Naive thymus-derived CD8-positive, alpha-beta T cell (primary cell): Measurements from ENCODE around the gene CTPS2. TPM values are rescaled to one million over a fixed set of nuclear protein-coding genes. Genes with fewer than 3 reads are reported as not detected.
A peak's percentile ranks its signal among the peaks of the same experiment; 100 is the strongest.

Experiments used
- ATAC-seq, 2 donors: fragments of 150-1000 bp; cut with Tn5 transposase in 1 of 2; sonication (Bioruptor Pico), chemical (Tn5 transposase) in 1 of 2; 1 replicate in 1 of 2; 2 replicates in 1 of 2; pipeline ENCODE4 v1.10.0; 2021; ENCODE audit warnings: mild to moderate bottlenecking in 2 of 2, moderate library complexity in 2 of 2
- POLR2A ChIA-PET: fragments of 350-600 bp; sonication (Branson Sonifier 250); formaldehyde crosslinking; loops from one replicate; lab custom pipeline; 2021; ENCODE audit warnings: antibody characterized with exemption; lab: Charles Lee
- DNase-seq, 10 donors: peaks; one replicate each; pipeline versions ENCODE4 v3.0.0 to v3.0.0-alpha.2; 2020 to 2022
- H3K27ac Mint-ChIP-seq, 10 donors: one replicate each; pipeline ENCODE4 v1.8.0; 2020 to 2022; ENCODE audit warnings: mild to moderate bottlenecking in 10 of 10, mixed read lengths in 10 of 10, moderate library complexity in 4 of 10, inconsistent platforms in 1 of 10
- H3K27me3 Mint-ChIP-seq, 5 donors: one replicate each; pipeline ENCODE4 v1.8.0; 2021 to 2022; ENCODE audit warnings: mixed read lengths in 5 of 5
- H3K36me3 Mint-ChIP-seq, 3 donors: one replicate each; pipeline ENCODE4 v1.8.0; 2020 to 2022; ENCODE audit warnings: mixed read lengths in 3 of 3, mild to moderate bottlenecking in 2 of 3, inconsistent platforms in 1 of 3
- H3K4me1 Mint-ChIP-seq, 4 donors: one replicate each; pipeline ENCODE4 v1.8.0; 2021 to 2022; ENCODE audit warnings: mixed read lengths in 4 of 4
- H3K4me3 Mint-ChIP-seq, 10 donors: one replicate each; pipeline ENCODE4 v1.8.0; 2020 to 2022; ENCODE audit warnings: mild to moderate bottlenecking in 10 of 10, mixed read lengths in 10 of 10, moderate library complexity in 6 of 10, inconsistent platforms in 1 of 10
- H3K9me3 Mint-ChIP-seq, 9 donors: one replicate each; pipeline ENCODE4 v1.8.0; 2020 to 2022; ENCODE audit warnings: mixed read lengths in 9 of 9, mild to moderate bottlenecking in 3 of 9, inconsistent platforms in 1 of 9, moderate library complexity in 1 of 9
- polyA plus RNA-seq, 3 donors: library from polyadenylated mRNA; unstranded; fragments of 300-500 nt; fragmentation: Illumina TruSeq; gene quantifications; one replicate each; pipeline ENCODE4 v1.2.3, GENCODE V29; 2021
- total RNA-seq, 8 experiments: library from RNA in 2 of 8; stranded (reverse) in 2 of 8; gene quantifications; one replicate each; pipeline ENCODE4 v1.2.3 and lab custom pipeline; 2021 to 2026

CTPS2 gene
- total and polyA plus RNA-seq, 5 experiments from 2014 or later, result 4.3 to 8.2 (median 5.0) TPM

DNA sequence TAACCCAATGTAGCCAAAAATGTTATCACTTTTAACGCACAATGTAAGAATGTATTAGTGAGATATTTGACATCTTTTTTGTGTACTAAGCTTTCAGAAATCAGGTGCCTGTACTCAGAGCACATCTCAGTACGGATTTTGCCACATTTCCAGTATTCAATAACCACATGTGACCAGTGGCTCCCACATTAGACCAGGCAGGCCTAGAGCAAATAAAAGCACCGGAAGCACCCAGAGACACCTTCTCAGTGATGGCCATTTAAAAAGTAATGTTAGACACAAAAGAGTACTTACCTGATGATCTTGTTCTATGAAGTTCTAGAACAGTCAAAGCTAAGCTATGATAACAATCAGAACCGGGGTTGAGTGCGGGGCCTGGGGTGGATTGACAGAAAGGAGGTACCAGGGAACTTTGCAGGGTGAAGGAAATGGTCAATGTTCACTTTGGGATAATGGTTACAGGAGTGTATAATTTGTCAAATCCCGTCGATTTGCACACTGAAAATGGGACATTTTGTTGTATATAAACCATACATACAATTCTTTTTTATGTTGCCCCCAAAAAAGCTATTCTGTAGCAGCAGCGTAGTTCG, 1.2 kb downstream of the CTPS2 start:
- DNase-seq (no peak), ATAC-seq (no peak)
- Mint-ChIP-seq H3K27me3 (no peaks in the 10 kb centered on the region), H3K27ac (peak overlapping the region; percentile 77 to 95 (median 88)), H3K4me1 (peaks cover 10 to 23% (median 18%) of the 10 kb centered on the region in 4 donors), H3K4me3 (peak overlapping the region; percentile 76 to 89 (median 84)), H3K36me3 (peaks cover 0 to 6% (median 0%) of the 10 kb centered on the region in 3 donors), H3K9me3 (no peaks in the 10 kb centered on the region)
- POLR2A ChIA-PET, result no interaction called here

DNA sequence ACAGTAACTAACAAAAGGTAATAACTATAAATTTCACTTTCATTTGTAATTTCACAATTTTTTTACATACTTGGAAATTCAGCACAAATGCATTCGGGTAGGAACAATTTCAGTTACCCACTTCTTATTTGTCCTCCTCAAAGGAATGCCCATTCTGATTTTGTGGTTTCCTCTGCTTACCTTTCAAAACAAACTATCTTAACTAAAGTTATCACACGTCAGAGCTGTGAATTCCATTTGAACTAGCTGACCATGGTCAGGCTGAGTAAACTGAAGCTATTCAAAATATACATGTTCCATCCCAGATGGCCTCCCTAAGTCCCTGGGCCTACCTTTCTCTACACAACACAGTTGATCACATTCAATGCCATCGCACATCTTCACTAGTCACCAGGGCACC, 4.5 kb downstream of the CTPS2 start:
- peaks cover 12 to 21% (median 17%) of the 10 kb centered on the region in 4 donors for H3K4me1 Mint-ChIP-seq
- H3K4me3 Mint-ChIP-seq, result no peak overlapping the region
- H3K9me3 Mint-ChIP-seq, result no peaks in the 10 kb centered on the region
- peak overlapping the region in 1 of 10 donors; percentile 33 for H3K27ac Mint-ChIP-seq
- POLR2A ChIA-PET, result no interaction called here
- no peaks in the 10 kb centered on the region for H3K27me3 Mint-ChIP-seq
- no peak for DNase-seq
- peaks cover 0 to 6% (median 0%) of the 10 kb centered on the region in 3 donors for H3K36me3 Mint-ChIP-seq
- no peak for ATAC-seq

DNA sequence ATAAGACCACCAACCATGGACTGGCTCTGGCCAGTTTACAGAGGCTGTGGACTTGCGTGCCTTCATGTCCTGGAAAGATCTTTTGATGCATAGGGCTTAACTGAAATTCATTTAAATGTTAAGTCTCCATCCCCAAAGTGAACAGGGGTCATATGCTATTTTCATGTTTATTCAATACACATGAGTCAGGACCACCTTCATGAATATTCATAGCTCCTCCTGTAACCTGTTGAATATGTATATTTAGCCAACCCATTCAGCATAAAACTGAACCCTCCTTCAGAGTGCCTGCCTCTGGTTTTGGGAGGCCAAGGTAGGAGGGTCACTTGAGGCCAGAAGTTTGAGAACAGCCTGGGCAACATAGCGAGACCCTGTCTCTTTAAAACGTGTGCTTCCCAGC, 7.1 kb downstream of the CTPS2 start:
- Mint-ChIP-seq H3K9me3 (no peaks in the 10 kb centered on the region), H3K27ac (no peak overlapping the region)

DNA sequence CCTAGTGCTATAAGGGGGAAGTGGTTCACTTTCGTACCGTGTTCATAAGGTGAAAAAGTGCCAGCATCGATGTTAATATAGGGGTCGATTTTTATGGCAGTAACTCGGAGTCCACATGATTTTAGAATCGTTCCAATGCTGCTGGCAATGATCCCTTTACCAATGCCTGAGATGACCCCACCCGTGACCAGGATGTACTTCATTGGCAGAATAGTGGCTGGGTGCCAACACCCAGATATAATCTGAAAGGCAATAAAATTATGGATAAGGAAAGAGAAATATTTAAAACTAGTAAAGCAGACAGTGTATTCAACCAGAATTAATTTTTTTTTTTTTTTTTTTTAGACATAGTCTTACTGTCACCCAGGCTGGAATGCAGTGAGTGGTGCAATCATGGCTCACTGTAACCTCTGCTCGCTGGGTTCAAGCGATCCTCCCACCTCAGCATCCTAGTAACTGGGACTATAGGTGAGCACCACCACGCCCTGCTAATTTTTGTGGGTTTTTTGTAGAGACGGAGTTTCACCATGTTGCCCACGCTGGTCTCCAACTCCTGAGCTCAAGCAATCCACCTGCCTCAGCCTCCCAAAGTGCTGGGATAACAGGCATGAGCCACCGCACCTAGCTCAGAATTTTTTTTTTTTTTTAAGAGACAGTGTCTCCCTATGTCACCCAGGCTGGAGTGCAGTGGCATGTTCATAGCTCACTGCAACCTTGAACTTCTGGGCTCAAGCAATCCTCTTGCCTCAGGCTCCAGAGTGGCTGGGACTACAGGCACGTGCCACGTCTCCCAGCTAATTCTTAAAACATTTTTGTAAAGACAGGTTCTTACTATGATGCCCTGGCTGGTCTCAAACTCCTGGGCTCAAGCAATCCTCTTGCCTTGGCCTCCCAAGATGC, 9.5 kb downstream of the CTPS2 start:
- ATAC-seq (no peak), DNase-seq (no peak)
- Mint-ChIP-seq H3K4me3 (no peak overlapping the region), H3K27ac (no peak overlapping the region), H3K36me3 (peaks cover 0 to 19% (median 0%) of the 10 kb centered on the region in 3 donors), H3K9me3 (no peaks in the 10 kb centered on the region), H3K27me3 (no peaks in the 10 kb centered on the region), H3K4me1 (peaks cover 0 to 2% (median 0%) of the 10 kb centered on the region in 4 donors)
- POLR2A ChIA-PET, result no interaction called here

More for the DNA sequence above, 7.1 kb downstream of the CTPS2 start:
- no peaks in the 10 kb centered on the region for H3K27me3 Mint-ChIP-seq
- H3K4me3 Mint-ChIP-seq, result no peak overlapping the region
- no peak for ATAC-seq
- peaks cover 0 to 10% (median 0%) of the 10 kb centered on the region in 3 donors for H3K36me3 Mint-ChIP-seq
- H3K4me1 Mint-ChIP-seq, result peaks cover 0 to 7% (median 5%) of the 10 kb centered on the region in 4 donors
- DNase-seq, result no peak
- POLR2A ChIA-PET, result no interaction called here

DNA sequence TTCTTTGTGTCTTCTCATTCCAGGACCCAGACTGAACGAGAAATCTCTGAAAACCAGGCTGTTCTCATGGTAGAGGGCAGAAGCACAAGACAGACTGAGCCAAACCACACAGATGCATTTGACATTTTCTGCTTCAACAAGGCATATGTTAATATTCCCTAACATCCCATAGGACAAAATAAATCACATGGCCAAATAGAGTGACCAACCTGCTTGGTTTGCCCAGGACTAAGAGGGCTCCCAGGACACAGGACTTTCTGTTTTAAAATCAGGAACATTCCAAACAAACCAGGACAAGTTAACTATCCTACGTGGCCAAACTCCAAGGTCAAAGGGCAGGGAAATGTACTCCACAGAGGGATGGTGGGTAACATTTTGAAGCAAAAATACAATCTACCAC, 11.7 kb downstream of the CTPS2 start:
- Mint-ChIP-seq H3K4me1 (peaks cover 0 to 2% (median under 1%) of the 10 kb centered on the region in 4 donors), H3K27me3 (no peaks in the 10 kb centered on the region), H3K4me3 (no peak overlapping the region), H3K27ac (no peak overlapping the region), H3K9me3 (no peaks in the 10 kb centered on the region), H3K36me3 (peaks cover 0 to 25% (median 0%) of the 10 kb centered on the region in 3 donors)
- no peak for ATAC-seq
- DNase-seq, result no peak
- POLR2A ChIA-PET, result no interaction called here

DNA sequence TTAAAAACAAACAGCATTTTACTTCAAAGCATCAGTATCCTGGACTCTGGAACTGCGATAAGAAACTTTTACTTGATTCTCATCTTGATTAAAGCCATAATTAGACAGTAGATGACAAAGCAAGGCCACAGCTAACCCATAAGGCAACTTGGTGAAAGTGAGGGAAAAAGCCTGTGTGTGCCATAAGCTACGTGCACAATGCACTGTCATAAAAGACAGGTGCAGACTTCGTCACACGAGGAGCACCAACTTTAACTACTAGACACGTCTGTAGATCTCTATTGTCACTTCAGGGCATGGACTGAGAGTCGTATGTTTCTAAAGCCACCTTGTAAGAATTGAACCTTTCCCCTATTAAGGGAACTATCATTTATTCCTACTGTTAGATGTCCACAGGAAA, 13.1 kb downstream of the CTPS2 start:
- Mint-ChIP-seq H3K4me1 (peaks cover 0 to 2% (median under 1%) of the 10 kb centered on the region in 4 donors), H3K27ac (no peak overlapping the region), H3K27me3 (no peaks in the 10 kb centered on the region), H3K9me3 (no peaks in the 10 kb centered on the region), H3K4me3 (no peak overlapping the region), H3K36me3 (peaks cover 0 to 25% (median 0%) of the 10 kb centered on the region in 3 donors)
- no peak for DNase-seq
- no peak for ATAC-seq
- POLR2A ChIA-PET, result no interaction called here

DNA sequence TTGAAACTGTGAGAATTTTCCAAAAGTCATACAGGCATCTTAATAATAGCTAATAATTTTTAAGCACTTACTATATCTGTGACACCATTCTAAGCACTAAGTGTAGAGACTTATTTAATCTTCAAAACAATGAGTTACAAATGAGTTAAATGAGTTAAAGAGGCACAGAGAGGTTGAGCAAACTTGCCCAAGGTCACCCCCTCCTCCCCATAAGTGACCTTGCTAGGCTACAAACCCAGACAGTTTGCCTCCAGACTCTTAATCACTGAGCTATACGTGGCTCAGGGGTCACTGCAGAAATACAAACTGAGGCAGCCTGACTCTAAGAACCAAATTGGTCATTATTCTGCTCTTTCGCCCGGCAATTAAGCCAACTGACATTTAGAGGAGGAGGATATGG, 15.5 kb downstream of the CTPS2 start:
- Mint-ChIP-seq H3K9me3 (no peaks in the 10 kb centered on the region), H3K36me3 (peaks cover 0 to 26% (median 0%) of the 10 kb centered on the region in 3 donors), H3K4me3 (no peak overlapping the region), H3K27ac (no peak overlapping the region), H3K27me3 (no peaks in the 10 kb centered on the region), H3K4me1 (peaks cover 0 to 2% (median 0%) of the 10 kb centered on the region in 4 donors)
- ATAC-seq (no peak), DNase-seq (no peak)
- POLR2A ChIA-PET, result no interaction called here

DNA sequence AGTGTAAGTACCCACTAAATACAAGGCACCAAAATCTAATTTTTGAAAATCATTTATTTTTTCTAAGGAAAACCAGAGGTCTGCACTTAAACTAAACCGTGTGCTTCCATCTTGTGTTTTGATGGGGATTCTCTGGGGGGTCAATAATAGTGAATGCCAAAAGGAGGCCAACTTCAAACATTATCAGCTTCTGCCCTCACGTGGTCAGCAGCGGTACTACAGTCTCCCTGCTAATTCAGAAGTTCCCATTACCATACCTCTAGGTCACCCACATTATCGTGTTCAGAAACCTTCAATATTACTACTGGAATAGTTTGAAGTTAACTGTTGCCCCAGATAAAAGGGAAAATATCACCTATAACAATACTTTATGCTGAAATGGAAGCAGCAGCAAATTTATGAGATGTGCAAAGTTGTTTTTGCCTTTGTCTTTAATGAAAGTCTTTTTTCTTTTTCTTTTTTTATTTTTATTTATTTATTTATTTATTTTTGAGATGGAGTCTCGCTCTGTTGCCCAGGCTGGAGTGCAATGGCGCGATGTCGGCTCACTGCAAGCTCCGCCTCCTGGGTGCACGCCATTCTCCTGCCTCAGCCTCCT, 17.3 kb downstream of the CTPS2 start:
- Mint-ChIP-seq H3K9me3 (no peaks in the 10 kb centered on the region), H3K4me3 (no peak overlapping the region), H3K27ac (peak overlapping the region in 1 of 10 donors; percentile 17), H3K36me3 (peaks cover 0 to 42% (median 4%) of the 10 kb centered on the region in 3 donors), H3K27me3 (no peaks in the 10 kb centered on the region), H3K4me1 (peaks cover 0 to 2% (median under 1%) of the 10 kb centered on the region in 4 donors)
- peak; percentile 66 to 67 for ATAC-seq
- DNase-seq, result peak; percentile 20 to 71 (median 44)
- POLR2A ChIA-PET, result no interaction called here

DNA sequence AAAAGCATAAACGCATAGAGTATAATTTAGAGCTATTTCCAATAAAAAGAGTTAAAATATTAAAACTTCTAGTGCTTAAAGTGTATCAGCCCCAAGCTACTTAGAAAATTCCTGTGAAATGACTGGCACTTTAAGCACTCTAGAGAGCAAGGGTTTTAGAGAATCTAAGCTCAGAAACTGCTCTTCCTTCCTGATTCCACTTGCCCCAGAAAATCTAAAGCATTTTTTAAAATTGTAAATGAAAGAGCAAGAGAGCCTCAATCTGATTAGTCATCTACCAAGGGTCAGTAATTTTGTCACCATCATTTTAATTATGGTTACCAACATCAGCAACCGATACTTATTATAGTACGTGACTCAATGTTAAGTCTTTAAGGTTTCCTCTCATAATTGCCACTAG, 25.0 kb downstream of the CTPS2 start:
- DNase-seq (no peak), ATAC-seq (no peak)
- Mint-ChIP-seq H3K36me3 (peaks cover 0 to 52% (median 6%) of the 10 kb centered on the region in 3 donors), H3K4me1 (peaks cover 0 to 2% (median 0%) of the 10 kb centered on the region in 4 donors), H3K27ac (no peak overlapping the region), H3K4me3 (no peak overlapping the region), H3K27me3 (no peaks in the 10 kb centered on the region), H3K9me3 (no peaks in the 10 kb centered on the region)
- POLR2A ChIA-PET, result no interaction called here

DNA sequence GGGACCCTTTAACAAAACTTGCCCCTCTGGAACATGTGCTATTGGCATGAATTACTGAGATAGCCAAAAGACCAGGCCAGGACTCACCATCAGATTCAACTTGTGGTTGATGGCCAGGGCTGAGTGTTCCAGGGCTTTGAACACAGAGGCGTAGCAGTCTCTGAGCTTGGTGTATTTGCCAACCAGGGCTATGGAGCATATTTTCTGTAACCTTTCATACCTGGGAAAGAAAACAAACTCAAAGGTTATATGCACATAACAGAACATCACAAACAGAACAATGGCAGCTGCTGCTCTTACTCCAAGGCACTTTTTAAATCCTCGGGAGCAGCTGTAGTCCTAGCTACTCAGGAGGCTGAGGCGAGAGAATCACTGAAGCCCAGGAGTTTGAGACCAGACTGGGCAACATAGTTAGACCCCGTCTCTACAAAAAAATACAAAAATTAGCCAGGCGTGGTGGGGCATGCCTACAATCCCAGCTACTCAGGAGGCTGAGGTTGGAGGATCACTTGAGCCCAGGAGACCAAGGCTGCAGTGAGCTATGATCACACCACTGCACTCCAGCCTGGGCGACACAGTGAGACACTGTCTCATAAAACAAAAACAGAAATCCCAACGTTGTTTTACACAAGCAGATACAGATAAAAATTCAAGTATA, 29.3 kb downstream of the CTPS2 start:
- Mint-ChIP-seq H3K36me3 (peaks cover 0 to 46% (median 3%) of the 10 kb centered on the region in 3 donors), H3K27me3 (no peaks in the 10 kb centered on the region), H3K9me3 (no peaks in the 10 kb centered on the region), H3K4me3 (no peak overlapping the region), H3K27ac (no peak overlapping the region), H3K4me1 (no peaks in the 10 kb centered on the region)
- DNase-seq, result no peak
- no peak for ATAC-seq
- POLR2A ChIA-PET, result no interaction called here

DNA sequence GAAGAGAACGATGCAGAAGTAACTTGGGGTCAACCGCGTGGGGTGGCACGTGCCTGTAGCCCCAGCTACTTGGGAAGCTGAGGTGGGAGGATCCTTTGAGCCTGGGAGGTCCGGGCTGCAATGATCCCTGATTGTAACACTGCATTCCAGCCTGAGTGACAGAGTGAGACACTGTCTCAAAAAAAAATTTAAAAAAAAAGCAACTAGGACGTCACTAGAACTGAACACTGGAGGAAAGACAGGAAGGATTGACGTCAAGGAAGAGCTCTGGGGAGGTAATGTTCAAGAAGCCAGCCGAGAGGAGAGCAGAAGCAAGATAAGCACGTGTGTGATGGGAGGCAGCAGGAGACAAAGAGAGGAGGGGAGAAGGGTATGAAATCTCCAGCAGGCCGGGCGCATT, 33.8 kb downstream of the CTPS2 start:
- DNase-seq (no peak), ATAC-seq (no peak)
- Mint-ChIP-seq H3K27ac (no peak overlapping the region), H3K36me3 (peaks cover 0 to 57% (median 0%) of the 10 kb centered on the region in 3 donors), H3K9me3 (no peaks in the 10 kb centered on the region), H3K27me3 (no peaks in the 10 kb centered on the region), H3K4me1 (no peaks in the 10 kb centered on the region), H3K4me3 (no peak overlapping the region)
- POLR2A ChIA-PET, result no interaction called here

DNA sequence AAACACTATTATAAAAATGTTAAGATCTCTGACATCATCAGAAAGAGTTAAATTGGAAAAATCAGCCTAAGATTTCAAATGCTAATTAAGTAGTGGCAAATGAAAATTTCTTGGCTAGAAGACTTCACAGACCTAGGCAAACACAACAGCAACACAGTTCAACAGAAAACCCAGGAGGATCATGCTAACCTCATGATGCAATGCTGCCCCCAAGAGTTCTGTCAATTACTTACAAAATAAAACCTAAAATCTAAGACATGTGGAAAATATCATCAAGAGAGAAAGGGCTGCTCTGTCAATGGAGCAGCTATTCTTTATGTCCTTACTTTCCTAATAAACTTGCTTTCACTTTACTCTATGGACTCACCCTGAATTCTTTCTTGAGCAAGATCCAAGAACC, 41.5 kb downstream of the CTPS2 start:
- DNase-seq (peak in 7 of 10 donors; percentile 0 to 43 (median 22)), ATAC-seq (peak in 1 of 2 donors; percentile 44)
- Mint-ChIP-seq H3K36me3 (peaks cover 0 to 43% (median 0%) of the 10 kb centered on the region in 3 donors), H3K27ac (no peak overlapping the region), H3K4me1 (peaks cover 0 to 3% (median 0%) of the 10 kb centered on the region in 4 donors), H3K9me3 (no peaks in the 10 kb centered on the region), H3K27me3 (no peaks in the 10 kb centered on the region), H3K4me3 (no peak overlapping the region)
- POLR2A ChIA-PET, result no interaction called here
